Calu3 (cell line): Measurements from ENCODE around the gene HPS1. TPM values are rescaled to one million over a fixed set of nuclear protein-coding genes. Genes with fewer than 3 reads are reported as not detected.

ENCODE experiments used
- BruUV-seq: library from RNA; stranded (reverse); fragments of 400-500 nt; replicated peaks from 2 replicates; lab custom pipeline; 2021; lab: Mats Ljungman, UMichigan
- CTCF ChIA-PET: fragments of 300-600 bp; sonication (Branson Sonifier 250); formaldehyde crosslinking; loops from one replicate; lab custom pipeline; 2022; ENCODE audit warnings: antibody characterized with exemption; lab: Charles Lee
- DNase-seq: peaks from one replicate; pipeline ENCODE4 v3.0.0; 2022
- H3K27ac Mint-ChIP-seq: one replicate; pipeline ENCODE4 v1.8.0; 2022; ENCODE audit warnings: mixed read lengths; ENCODE audit not compliant: unreplicated experiment
- H3K27me3 Mint-ChIP-seq: one replicate; pipeline ENCODE4 v1.8.0; 2022; ENCODE audit warnings: mixed read lengths; ENCODE audit not compliant: unreplicated experiment
- H3K36me3 Mint-ChIP-seq: one replicate; pipeline ENCODE4 v1.8.0; 2022; ENCODE audit warnings: mild to moderate bottlenecking, moderate library complexity, mixed read lengths; ENCODE audit not compliant: insufficient read depth, unreplicated experiment
- H3K4me1 Mint-ChIP-seq: one replicate; pipeline ENCODE4 v1.8.0; 2022; ENCODE audit warnings: mild to moderate bottlenecking, low read depth, mixed read lengths; ENCODE audit not compliant: unreplicated experiment
- H3K4me3 Mint-ChIP-seq: one replicate; pipeline ENCODE4 v1.8.0; 2022; ENCODE audit warnings: mild to moderate bottlenecking, low read depth, moderate library complexity, mixed read lengths; ENCODE audit not compliant: unreplicated experiment
- H3K9me3 Mint-ChIP-seq: one replicate; pipeline ENCODE4 v1.8.0; 2022; ENCODE audit warnings: low read depth, mixed read lengths; ENCODE audit not compliant: unreplicated experiment
- intact Hi-C: fragments of 100-400 bp; cut with micrococcal nuclease; formaldehyde crosslinking; loops from one replicate; pipeline ENCODE4 v1.10.0; 2022; ENCODE audit not compliant: unreplicated experiment
- total RNA-seq: library from RNA; stranded (reverse); gene quantifications from 2 replicates; pipeline ENCODE4 v1.2.3, GENCODE V29; 2022
- TF ChIP-seq, protein P1 (sequence below): fragments of 200-600 bp; IDR thresholded peaks from one replicate; pipeline ENCODE4 v1.8.0; 2022; ENCODE audit warnings: antibody characterized with exemption; ENCODE audit not compliant: unreplicated experiment

Gene HPS1
- total RNA-seq, 1 experiment from 2014 or later: 28.1 TPM

GRCh38 chr10:98396096-98397063 lies 50.4 kb downstream of the HPS1 start:
- no peaks in the 10 kb centered on the region for H3K36me3 Mint-ChIP-seq
- TF ChIP-seq, protein P1, sequence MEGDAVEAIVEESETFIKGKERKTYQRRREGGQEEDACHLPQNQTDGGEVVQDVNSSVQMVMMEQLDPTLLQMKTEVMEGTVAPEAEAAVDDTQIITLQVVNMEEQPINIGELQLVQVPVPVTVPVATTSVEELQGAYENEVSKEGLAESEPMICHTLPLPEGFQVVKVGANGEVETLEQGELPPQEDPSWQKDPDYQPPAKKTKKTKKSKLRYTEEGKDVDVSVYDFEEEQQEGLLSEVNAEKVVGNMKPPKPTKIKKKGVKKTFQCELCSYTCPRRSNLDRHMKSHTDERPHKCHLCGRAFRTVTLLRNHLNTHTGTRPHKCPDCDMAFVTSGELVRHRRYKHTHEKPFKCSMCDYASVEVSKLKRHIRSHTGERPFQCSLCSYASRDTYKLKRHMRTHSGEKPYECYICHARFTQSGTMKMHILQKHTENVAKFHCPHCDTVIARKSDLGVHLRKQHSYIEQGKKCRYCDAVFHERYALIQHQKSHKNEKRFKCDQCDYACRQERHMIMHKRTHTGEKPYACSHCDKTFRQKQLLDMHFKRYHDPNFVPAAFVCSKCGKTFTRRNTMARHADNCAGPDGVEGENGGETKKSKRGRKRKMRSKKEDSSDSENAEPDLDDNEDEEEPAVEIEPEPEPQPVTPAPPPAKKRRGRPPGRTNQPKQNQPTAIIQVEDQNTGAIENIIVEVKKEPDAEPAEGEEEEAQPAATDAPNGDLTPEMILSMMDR: no peak
- H3K4me1 Mint-ChIP-seq: no peaks in the 10 kb centered on the region
- intact Hi-C loops: no loop called here
- no peak overlapping the region for H3K4me3 Mint-ChIP-seq
- no peaks in the 10 kb centered on the region for H3K27me3 Mint-ChIP-seq
- BruUV-seq: no TSS peak
- no peak for DNase-seq
- CTCF ChIA-PET: interaction anchor here (0.6 kb wide), 1 partner anchor 473 kb away, joined by 4 read pairs; no protein-coding TSS in a partner anchor
- H3K9me3 Mint-ChIP-seq: no peaks in the 10 kb centered on the region
- no peak overlapping the region for H3K27ac Mint-ChIP-seq

GRCh38 chr10:98394851-98395440 lies 51.8 kb downstream of the HPS1 start:
- CTCF ChIA-PET: interaction anchor here (0.7 kb wide), 1 partner anchor 980 kb away, joined by 5 read pairs; no protein-coding TSS in a partner anchor
- TF ChIP-seq, protein P1: no peak
- H3K27ac Mint-ChIP-seq: no peak overlapping the region

DNA sequence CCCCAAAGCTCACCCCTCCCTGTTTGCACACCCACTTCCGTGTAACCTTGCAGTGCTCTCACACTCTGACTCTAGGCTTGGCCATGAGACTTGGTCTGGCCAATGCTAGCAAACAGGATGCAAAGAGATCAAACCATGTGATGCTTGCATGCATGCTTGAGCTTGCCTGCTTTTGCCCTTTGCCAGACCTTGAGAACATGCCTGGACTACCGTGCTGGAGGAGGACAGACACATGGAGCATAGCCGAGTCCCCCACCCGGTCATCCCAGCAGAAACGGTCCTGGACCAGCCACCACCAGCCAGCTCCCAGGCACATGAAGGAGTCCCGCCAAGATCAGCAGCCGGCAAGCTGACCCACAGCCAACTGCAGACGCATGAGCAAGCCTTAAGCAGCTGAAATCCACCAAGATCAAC lies 55.1 kb downstream of the HPS1 start:
- TF ChIP-seq, protein P1: no peak
- H3K4me3 Mint-ChIP-seq: no peak overlapping the region
- no peaks in the 10 kb centered on the region for H3K4me1 Mint-ChIP-seq
- no peak for DNase-seq
- H3K9me3 Mint-ChIP-seq: no peaks in the 10 kb centered on the region
- H3K27ac Mint-ChIP-seq: no peak overlapping the region
- no peaks in the 10 kb centered on the region for H3K36me3 Mint-ChIP-seq
- CTCF ChIA-PET: no interaction called here
- H3K27me3 Mint-ChIP-seq: no peaks in the 10 kb centered on the region
- BruUV-seq: no TSS peak
- intact Hi-C loops: no loop called here

More at GRCh38 chr10:98394851-98395440, 51.8 kb downstream of the HPS1 start:
- no peak for DNase-seq
- H3K4me1 Mint-ChIP-seq: no peaks in the 10 kb centered on the region
- no peaks in the 10 kb centered on the region for H3K36me3 Mint-ChIP-seq
- BruUV-seq: no TSS peak
- H3K4me3 Mint-ChIP-seq: no peak overlapping the region
- no peaks in the 10 kb centered on the region for H3K27me3 Mint-ChIP-seq
- intact Hi-C loops: no loop called here
- H3K9me3 Mint-ChIP-seq: no peaks in the 10 kb centered on the region

- no TSS peak for BruUV-seq
- intact Hi-C loops: no loop called here
- no peaks in the 10 kb centered on the region for H3K4me1 Mint-ChIP-seq
- CTCF ChIA-PET: no interaction called here
- no peak overlapping the region for H3K4me3 Mint-ChIP-seq
- H3K27me3 Mint-ChIP-seq: no peaks in the 10 kb centered on the region
- H3K27ac Mint-ChIP-seq: no peak overlapping the region
- TF ChIP-seq, protein P1: no peak
- DNase-seq: no peak
- H3K9me3 Mint-ChIP-seq: no peaks in the 10 kb centered on the region
- no peaks in the 10 kb centered on the region for H3K36me3 Mint-ChIP-seq
Measured at GRCh38 chr10:98391065-98391464, 55.7 kb downstream of the HPS1 start.
